Kidney (tissue), 14 donors: Measurements from ENCODE around the gene SLC17A9. TPM values are rescaled to one million over a fixed set of nuclear protein-coding genes. Genes with fewer than 3 reads are reported as not detected.

Experiments
- DNase-seq, 5 donors: peaks; one replicate each; pipeline ENCODE4 v3.0.0-alpha.2; 2013 to 2020
- FAIRE-seq: peaks from 2 replicates; lab custom pipeline; 2012; peaks lifted over from hg19 to GRCh38; lab: Jason Lieb, UNC
- H3K27ac ChIP-seq, 2 donors: one replicate each; pipeline ENCODE4 v1.7.0; 2013; ENCODE audit warnings: low read depth in 2 of 2, low read length in 2 of 2, inconsistent platforms in 1 of 2
- H3K27me3 ChIP-seq: one replicate; pipeline ENCODE4 v1.7.1; 2013; ENCODE audit warnings: low read length, inconsistent platforms; ENCODE audit not compliant: control insufficient read depth, insufficient read depth
- H3K36me3 ChIP-seq, 3 donors: one replicate each; pipeline versions ENCODE4 v1.7.0 to v1.7.1; 2013; ENCODE audit warnings: low read length in 3 of 3, control low read depth in 1 of 3, inconsistent platforms in 1 of 3; ENCODE audit not compliant: insufficient read depth in 3 of 3, control insufficient read depth in 2 of 3
- H3K4me1 ChIP-seq, 3 donors: one replicate each; pipeline versions ENCODE4 v1.7.0 to v1.7.1; 2013; ENCODE audit warnings: low read length in 3 of 3, inconsistent platforms in 1 of 3, low read depth in 1 of 3; ENCODE audit not compliant: control insufficient read depth in 2 of 3, insufficient read depth in 2 of 3
- H3K4me3 ChIP-seq, 3 donors: one replicate each; pipeline versions ENCODE4 v1.7.0 to v1.8.1; 2013; ENCODE audit warnings: low read length in 3 of 3, control low read depth in 1 of 3, inconsistent platforms in 1 of 3
- H3K9ac ChIP-seq, 3 donors: one replicate each; pipeline versions ENCODE4 v1.7.0 to v1.7.1; 2013; ENCODE audit warnings: low read length in 3 of 3, control low read depth in 1 of 3, inconsistent platforms in 1 of 3
- H3K9me3 ChIP-seq, 3 donors: one replicate each; pipeline versions ENCODE4 v1.7.0 to v1.7.1; 2013; ENCODE audit warnings: low read length in 3 of 3, control low read depth in 1 of 3, inconsistent platforms in 1 of 3; ENCODE audit not compliant: control insufficient read depth in 2 of 3, insufficient read depth in 1 of 3
- intact Hi-C: fragments of 100-400 bp; cut with DNase I; formaldehyde crosslinking; loops from one replicate; pipeline ENCODE4 v1.11.1; 2022
- polyA plus RNA-seq: library from polyadenylated mRNA; stranded (reverse); fragments of 350-450 nt; fragmentation: Illumina TruSeq; extraction: RNeasy Lipid Tissue Mini Kit (QIAGEN cat#74804); gene quantifications from one replicate; pipeline ENCODE4 v1.2.3, GENCODE V29; 2014; ENCODE audit warnings: low read depth, low replicate concordance; ENCODE audit not compliant: insufficient read depth
- total RNA-seq: library from RNA; stranded (reverse); fragmentation: NEBNext Ultra II Directional; extraction: Animal tissue kit (Norgen Biotek cat#: 25700); gene quantifications from one replicate; pipeline ENCODE4 v1.2.1, GENCODE V29; 2021
- TF ChIP-seq, protein P1 (sequence below): IDR thresholded peaks from 3 replicates; pipeline ENCODE4 v1.5.1; 2012; ENCODE audit warnings: mild to moderate bottlenecking, moderate library complexity, borderline replicate concordance; ENCODE audit not compliant: insufficient read depth; ENCODE audit errors: extremely low read depth
- donor health status: control.
- donor health status: control.
- donor health status: control.
- donor health status: control.
- donor health status: control.
- donor health status: DM: yes; HTN: yes; CAD: no.
- donor health status: Normal renal cell carcinoma (clear cell type).

SLC17A9 gene
- total and polyA plus RNA-seq, 2 donors from 2014 or later, result 2.0 to 9.5 TPM

- Histone ChIP-seq H3K4me1 (no peaks in the 10 kb centered on the region), H3K27me3 (no peaks in the 10 kb centered on the region), H3K4me3 (no peak overlapping the region), H3K36me3 (peaks cover 18 to 74% (median 61%) of the 10 kb centered on the region in 3 donors), H3K9ac (no peak overlapping the region), H3K27ac (no peak overlapping the region), H3K9me3 (no peaks in the 10 kb centered on the region)
- TF ChIP-seq, protein P1, sequence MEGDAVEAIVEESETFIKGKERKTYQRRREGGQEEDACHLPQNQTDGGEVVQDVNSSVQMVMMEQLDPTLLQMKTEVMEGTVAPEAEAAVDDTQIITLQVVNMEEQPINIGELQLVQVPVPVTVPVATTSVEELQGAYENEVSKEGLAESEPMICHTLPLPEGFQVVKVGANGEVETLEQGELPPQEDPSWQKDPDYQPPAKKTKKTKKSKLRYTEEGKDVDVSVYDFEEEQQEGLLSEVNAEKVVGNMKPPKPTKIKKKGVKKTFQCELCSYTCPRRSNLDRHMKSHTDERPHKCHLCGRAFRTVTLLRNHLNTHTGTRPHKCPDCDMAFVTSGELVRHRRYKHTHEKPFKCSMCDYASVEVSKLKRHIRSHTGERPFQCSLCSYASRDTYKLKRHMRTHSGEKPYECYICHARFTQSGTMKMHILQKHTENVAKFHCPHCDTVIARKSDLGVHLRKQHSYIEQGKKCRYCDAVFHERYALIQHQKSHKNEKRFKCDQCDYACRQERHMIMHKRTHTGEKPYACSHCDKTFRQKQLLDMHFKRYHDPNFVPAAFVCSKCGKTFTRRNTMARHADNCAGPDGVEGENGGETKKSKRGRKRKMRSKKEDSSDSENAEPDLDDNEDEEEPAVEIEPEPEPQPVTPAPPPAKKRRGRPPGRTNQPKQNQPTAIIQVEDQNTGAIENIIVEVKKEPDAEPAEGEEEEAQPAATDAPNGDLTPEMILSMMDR, result no peak
- intact Hi-C loops, result no loop called here
- peak in 1 of 5 donors; percentile 46 for DNase-seq
- no peak for FAIRE-seq
Measured at GRCh38 chr20:62908971-62909791, 43.3 kb upstream of the SLC17A9 start.

DNA sequence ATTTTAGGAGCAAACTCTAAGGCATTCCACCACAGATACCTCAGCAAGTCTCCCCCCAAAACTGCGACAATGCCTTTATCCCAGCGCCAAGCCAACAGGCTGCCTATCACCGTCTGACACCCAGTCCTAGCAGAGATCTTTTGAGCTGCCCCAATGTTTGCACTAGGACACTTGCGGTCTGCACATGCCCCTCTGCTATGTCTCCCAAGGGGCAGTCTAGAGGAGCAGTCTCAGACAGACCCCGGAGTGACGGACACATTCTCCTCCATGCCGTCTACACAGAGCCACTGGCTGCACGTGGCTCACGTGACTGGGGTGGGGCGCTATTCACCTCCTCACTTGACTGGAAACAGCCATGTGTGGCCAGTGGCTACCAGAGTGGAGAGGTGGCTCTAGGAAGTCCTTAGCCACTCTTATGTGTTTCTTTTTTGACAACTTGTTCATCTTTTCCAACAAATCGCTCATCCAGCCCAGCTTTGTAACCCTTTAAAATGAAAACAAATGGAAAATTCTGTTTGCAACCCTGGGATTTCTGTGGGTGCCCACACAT is 42.2 kb upstream of the SLC17A9 start:
- FAIRE-seq, result no peak
- TF ChIP-seq, protein P1, result no peak
- no peaks in the 10 kb centered on the region for H3K27me3 ChIP-seq
- H3K36me3 ChIP-seq, result peaks cover 15 to 66% (median 55%) of the 10 kb centered on the region in 3 donors
- H3K27ac ChIP-seq, result no peak overlapping the region
- H3K4me1 ChIP-seq, result peaks cover 0 to 6% (median 0%) of the 10 kb centered on the region in 3 donors
- no peak for DNase-seq
- intact Hi-C loops, result no loop called here
- no peaks in the 10 kb centered on the region for H3K9me3 ChIP-seq
- H3K4me3 ChIP-seq, result no peak overlapping the region
- H3K9ac ChIP-seq, result no peak overlapping the region

DNA sequence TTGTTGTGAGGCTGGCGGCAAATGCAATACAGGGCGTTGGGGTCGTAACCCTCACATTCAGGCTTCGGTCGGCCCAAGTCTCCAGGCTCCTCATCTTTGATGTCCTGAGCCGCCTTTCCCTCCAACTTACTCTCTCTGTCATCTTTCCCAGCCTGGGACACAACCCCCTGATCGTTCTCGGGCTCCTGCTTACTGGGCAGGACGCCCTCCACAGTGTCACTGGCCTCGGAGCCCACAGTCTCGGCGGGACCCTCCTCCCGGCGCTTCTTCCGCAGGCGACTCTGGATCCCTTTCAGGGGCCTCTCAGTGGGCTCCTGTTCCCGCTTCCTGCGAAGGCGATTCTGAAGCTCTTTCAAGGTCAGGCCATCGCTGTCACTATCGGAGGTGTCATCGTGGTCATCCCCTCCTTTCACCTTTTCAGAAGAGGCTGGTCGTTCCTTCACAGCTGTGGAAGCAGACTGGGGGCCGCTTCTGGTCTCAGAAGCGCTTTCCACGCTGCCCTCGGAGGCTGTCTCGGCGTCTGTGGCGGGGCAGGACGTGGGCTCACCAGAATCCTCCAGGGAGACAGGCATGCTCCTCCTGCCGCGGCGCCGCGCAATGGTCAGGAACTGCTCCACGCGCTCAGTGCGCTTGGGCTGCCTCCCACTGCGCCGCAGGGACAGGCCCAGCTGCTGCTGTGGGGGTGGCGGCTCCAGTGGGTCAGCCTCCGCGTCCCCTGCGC is 41.6 kb upstream of the SLC17A9 start:
- H3K4me3 ChIP-seq, result no peak overlapping the region
- no peak overlapping the region for H3K27ac ChIP-seq
- intact Hi-C loops, result no loop called here
- no peaks in the 10 kb centered on the region for H3K27me3 ChIP-seq
- TF ChIP-seq, protein P1, result no peak
- no peak for FAIRE-seq
- no peaks in the 10 kb centered on the region for H3K9me3 ChIP-seq
- H3K9ac ChIP-seq, result no peak overlapping the region
- no peak for DNase-seq
- peaks cover 0 to 6% (median 0%) of the 10 kb centered on the region in 3 donors for H3K4me1 ChIP-seq
- H3K36me3 ChIP-seq, result peaks cover 11 to 59% (median 48%) of the 10 kb centered on the region in 3 donors
